Measurements from ENCODE around the gene RPRML.
"Not testable (repeated sequence)": the region's sequence is repeated elsewhere in the genome, so short reads cannot be mapped to it uniquely, and the experiment has no call there.

Gene RPRML

GRCh38 chr17:46963571-46963970 is 15.5 kb downstream of the RPRML start:
- H3K27ac Mint-ChIP-seq, result no peak overlapping the region
- peaks cover 89% of the 10 kb centered on the region for H3K27me3 Mint-ChIP-seq (ENCODE audit: low read depth, poor library complexity)
- no peaks in the 10 kb centered on the region for H3K4me1 Mint-ChIP-seq
- no peaks in the 10 kb centered on the region for H3K36me3 Mint-ChIP-seq (ENCODE audit: low read depth)
- H3K9me3 Mint-ChIP-seq, result peaks cover 11% of the 10 kb centered on the region
- DNase-seq, result no peak
- no peak overlapping the region for H3K4me3 Mint-ChIP-seq
- TF ChIP-seq CTCF (IDR thresholded peaks at IDR 0.05), result no peak

GRCh38 chr17:46962374-46962790 is 16.7 kb downstream of the RPRML start:
- Mint-ChIP-seq H3K27me3 (ENCODE audit: low read depth, poor library complexity) (peaks cover 87% of the 10 kb centered on the region), H3K9me3 (peaks cover 11% of the 10 kb centered on the region), H3K4me3 (no peak overlapping the region), H3K27ac (no peak overlapping the region), H3K36me3 (ENCODE audit: low read depth) (no peaks in the 10 kb centered on the region), H3K4me1 (no peaks in the 10 kb centered on the region)
- no peak for TF ChIP-seq CTCF (IDR thresholded peaks at IDR 0.05)
- DNase-seq, result no peak

GRCh38 chr17:46960152-46960551 is 18.9 kb downstream of the RPRML start:
- Mint-ChIP-seq H3K27me3 (ENCODE audit: low read depth, poor library complexity) (peaks cover 81% of the 10 kb centered on the region), H3K36me3 (ENCODE audit: low read depth) (peaks cover 7% of the 10 kb centered on the region), H3K9me3 (peaks cover 13% of the 10 kb centered on the region), H3K27ac (no peak overlapping the region), H3K4me1 (no peaks in the 10 kb centered on the region), H3K4me3 (no peak overlapping the region)
- no peak for DNase-seq
- no peak for TF ChIP-seq CTCF (IDR thresholded peaks at IDR 0.05)

GRCh38 chr17:46958041-46958591 is 20.9 kb downstream of the RPRML start:
- Mint-ChIP-seq H3K9me3 (peaks cover 21% of the 10 kb centered on the region), H3K27ac (no peak overlapping the region), H3K36me3 (ENCODE audit: low read depth) (peaks cover 7% of the 10 kb centered on the region), H3K27me3 (ENCODE audit: low read depth, poor library complexity) (peaks cover 72% of the 10 kb centered on the region), H3K4me1 (no peaks in the 10 kb centered on the region), H3K4me3 (no peak overlapping the region)
- DNase-seq, result no peak
- TF ChIP-seq CTCF (IDR thresholded peaks at IDR 0.05), result no peak

- not testable (repeated sequence) for H3K27ac Mint-ChIP-seq, DNase-seq, H3K4me3 Mint-ChIP-seq, H3K4me1 Mint-ChIP-seq
- Mint-ChIP-seq H3K36me3 (ENCODE audit: low read depth) (peaks cover 12% of the 10 kb centered on the region), H3K27me3 (ENCODE audit: low read depth, poor library complexity) (peaks cover 60% of the 10 kb centered on the region), H3K9me3 (peaks cover 13% of the 10 kb centered on the region)
Observed at GRCh38 chr17:46953191-46953590, 25.9 kb downstream of the RPRML start.

- H3K36me3 Mint-ChIP-seq (ENCODE audit: low read depth), result peaks cover 12% of the 10 kb centered on the region
- TF ChIP-seq CTCF (IDR thresholded peaks at IDR 0.05), result no peak
- DNase-seq, result no peak
- no peak overlapping the region for H3K27ac Mint-ChIP-seq
- no peaks in the 10 kb centered on the region for H3K4me1 Mint-ChIP-seq
- H3K9me3 Mint-ChIP-seq, result peaks cover 13% of the 10 kb centered on the region
- H3K27me3 Mint-ChIP-seq (ENCODE audit: low read depth, poor library complexity), result peaks cover 57% of the 10 kb centered on the region
- H3K4me3 Mint-ChIP-seq, result no peak overlapping the region
Observed at GRCh38 chr17:46952115-46952514, 26.9 kb downstream of the RPRML start.
